Measurements from ENCODE around the gene VLDLR.

GRCh38 chr9:2631263-2631662 is 9.7 kb downstream of the VLDLR start:
- TF ChIP-seq CTCF (conservative IDR thresholded peaks at IDR 0.05) = no peak
- no peak for TF ChIP-seq ZFX (IDR thresholded peaks at IDR 0.05)
